K562 (cell line): ENCODE results near the gene PPP4R3A.
A peak's percentile ranks its signal among the peaks of the same experiment; 100 is the strongest.

Experiments used
- CHCHD3 ChIP-seq: fragments of 250-450 bp; sonication (Bioruptor Pico); IDR thresholded peaks from 2 replicates; pipeline ENCODE4 v2.1.2; 2022; ENCODE audit warnings: mild to moderate bottlenecking
- CTCF ChIP-seq, 3 experiments: IDR thresholded peaks in 2 of 3; conservative IDR thresholded peaks in 1 of 3; 2 replicates each; pipeline ENCODE4 v1.5.1; 2011 to 2012; ENCODE audit warnings: low read length in 3 of 3, mild to moderate bottlenecking in 3 of 3, control low read depth in 2 of 3, improper control_type of control experiment in 1 of 3, inconsistent platforms in 1 of 3, low read depth in 1 of 3, mixed read lengths in 1 of 3, moderate library complexity in 1 of 3; ENCODE audit not compliant: insufficient read depth in 2 of 3
- MBD1 ChIP-seq: fragments of 250-450 bp; sonication (Bioruptor Pico); IDR thresholded peaks from 2 replicates; pipeline ENCODE4 v1.8.0; 2022; ENCODE audit warnings: inconsistent platforms
- MEF2A ChIP-seq: IDR thresholded peaks from 2 replicates; pipeline ENCODE4 v1.6.1; 2011; ENCODE audit warnings: low read depth, mild to moderate bottlenecking, low read length, moderate library complexity; ENCODE audit not compliant: control insufficient read depth
- NFE2L1 ChIP-seq: fragments of 450-650 bp; IDR thresholded peaks from 2 replicates; pipeline ENCODE4 v1.6.1; 2016; ENCODE audit warnings: missing genetic modification characterization, low read depth, mild to moderate bottlenecking, missing compliant biosample characterization, moderate library complexity, borderline replicate concordance
- POLR2A ChIP-seq: fragments of 450-650 bp; conservative IDR thresholded peaks from 2 replicates; pipeline ENCODE4 v1.6.1; 2016
- POLR2AphosphoS5 ChIP-seq: IDR thresholded peaks from 2 replicates; pipeline ENCODE4 v1.6.1; 2011; ENCODE audit warnings: mild to moderate bottlenecking, low read depth, low read length, moderate library complexity; ENCODE audit not compliant: control insufficient read depth, insufficient read depth
- ZBTB7A ChIP-seq: IDR thresholded peaks from 2 replicates; pipeline ENCODE4 v1.6.1; 2011; ENCODE audit warnings: low read depth, mild to moderate bottlenecking, low read length, moderate library complexity, borderline replicate concordance; ENCODE audit not compliant: control insufficient read depth
- TF ChIP-seq, protein P1 (sequence below): sonication (generic); formaldehyde crosslinking; IDR thresholded peaks from 2 replicates; pipeline ENCODE4 v1.8.1; 2022; ENCODE audit warnings: missing genetic modification reagents

GRCh38 chr14:91417983-91418386, 92.1 kb downstream of the PPP4R3A start:
- TF ChIP-seq CTCF (IDR thresholded peaks at IDR 0.05 in 2 of 3, conservative IDR thresholded peaks at IDR 0.05 in 1 of 3; ENCODE audit: insufficient read depth in 2 of 3, low read depth in 1 of 3, low read length in 3 of 3) (no peak), CHCHD3 (CRISPR knock-in tag) (no peak), ZBTB7A (0 out of 2 replicates have a peak, but pooled peaks have one; percentile 3), MBD1 (CRISPR knock-in tag) (no peak), MEF2A (no peak), POLR2AphosphoS5 (no peak), NFE2L1 (tag) (no peak), POLR2A (no peak)
- TF ChIP-seq, protein P1, sequence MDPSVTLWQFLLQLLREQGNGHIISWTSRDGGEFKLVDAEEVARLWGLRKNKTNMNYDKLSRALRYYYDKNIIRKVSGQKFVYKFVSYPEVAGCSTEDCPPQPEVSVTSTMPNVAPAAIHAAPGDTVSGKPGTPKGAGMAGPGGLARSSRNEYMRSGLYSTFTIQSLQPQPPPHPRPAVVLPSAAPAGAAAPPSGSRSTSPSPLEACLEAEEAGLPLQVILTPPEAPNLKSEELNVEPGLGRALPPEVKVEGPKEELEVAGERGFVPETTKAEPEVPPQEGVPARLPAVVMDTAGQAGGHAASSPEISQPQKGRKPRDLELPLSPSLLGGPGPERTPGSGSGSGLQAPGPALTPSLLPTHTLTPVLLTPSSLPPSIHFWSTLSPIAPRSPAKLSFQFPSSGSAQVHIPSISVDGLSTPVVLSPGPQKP (CRISPR knock-in tag): peak; percentile 85; the same call in 1 of the 2 replicates
